ENCODE results near the gene USH1G.

- TF ChIP-seq EZH2 (IDR thresholded peaks at IDR 0.05; ENCODE audit: borderline replicate concordance, low read length) (no peak), CTCF (conservative IDR thresholded peaks at IDR 0.05 in 1 of 2, IDR thresholded peaks at IDR 0.05 in 1 of 2; ENCODE audit: extremely low read depth in 1 of 2, insufficient read depth in 1 of 2, low read depth in 1 of 2, low read length in 2 of 2) (no peak)
Measured at GRCh38 chr17:74871356-74872076, 51.5 kb downstream of the USH1G start.
